Measurements from ENCODE around the gene RAMP3.

The RAMP3 gene

DNA sequence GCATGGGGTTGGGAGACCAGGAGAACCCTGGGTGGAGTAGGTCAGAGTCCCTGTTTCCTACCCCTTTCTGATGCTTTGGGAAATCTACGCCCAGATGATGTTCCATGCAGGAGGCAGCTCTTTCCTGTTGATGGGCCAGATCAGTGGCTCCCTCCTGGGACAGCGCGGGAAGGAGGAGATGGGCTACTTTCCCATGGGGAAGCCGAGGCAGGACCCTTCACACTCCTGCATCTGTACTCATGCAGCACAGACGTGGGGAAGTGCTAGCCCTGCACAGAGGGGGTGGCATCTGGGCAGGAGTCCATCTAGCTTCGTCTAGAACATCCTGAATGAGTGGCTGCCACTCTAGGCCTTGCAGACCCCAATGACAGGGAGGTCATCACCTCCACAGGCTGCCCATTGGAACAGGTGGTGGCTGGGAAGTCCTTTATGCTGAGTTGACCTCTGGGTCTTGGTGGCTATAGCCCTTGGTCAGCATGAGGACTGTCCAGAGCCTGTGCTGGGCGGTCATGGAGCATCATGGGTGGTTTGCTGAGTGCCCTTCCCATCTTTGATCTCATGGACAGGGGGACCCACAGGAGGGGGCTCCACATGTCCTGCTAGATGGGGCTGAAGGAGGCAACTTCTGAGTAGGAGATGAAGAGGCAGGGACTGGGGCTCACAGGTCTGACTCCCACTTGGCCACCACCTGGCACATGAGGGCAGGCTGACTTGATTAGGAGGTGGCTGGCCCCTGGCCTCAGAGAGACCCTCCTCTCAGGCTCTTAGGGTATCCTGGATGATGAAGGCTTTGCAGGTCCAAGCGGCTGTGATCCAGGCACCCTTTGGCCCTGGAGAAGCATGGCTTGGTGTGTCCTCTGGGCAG, 24.6 kb downstream of the RAMP3 start:
- Histone ChIP-seq H3K4me3 (ENCODE audit: control insufficient read depth in 1 of 7, extremely low read depth in 1 of 7, insufficient read depth in 4 of 7, low read depth in 2 of 7, low read length in 6 of 7) (no peak overlapping the region), H3K9me3 (ENCODE audit: control extremely low read depth in 1 of 5, control insufficient read depth in 4 of 5, insufficient read depth in 2 of 5, low read depth in 1 of 5, low read length in 4 of 5) (no peaks in the 10 kb centered on the region), H3K27me3 (replicated peaks in 2 of 5; ENCODE audit: control insufficient read depth in 4 of 5, insufficient read depth in 5 of 5, low read length in 4 of 5) (peaks cover 0 to 4% (median 0%) of the 10 kb centered on the region in 5 experiments), H3K4me1 (ENCODE audit: control extremely low read depth in 1 of 4, control insufficient read depth in 4 of 4, insufficient read depth in 4 of 4, low read length in 3 of 4) (no peaks in the 10 kb centered on the region), H3K27ac (ENCODE audit: insufficient read depth in 1 of 2, low read depth in 1 of 2, low read length in 2 of 2, poor library complexity in 1 of 2, severe bottlenecking in 2 of 2) (no peak overlapping the region), H3K36me3 (ENCODE audit: control insufficient read depth in 4 of 4, insufficient read depth in 4 of 4, low read length in 3 of 4) (no peaks in the 10 kb centered on the region)
- CTCF ChIA-PET = interaction anchor here (1.0 kb wide), 1 partner anchor 77 kb away, joined by 3 read pairs; no protein-coding TSS in a partner anchor
- DNase-seq = no peak
- POLR2A ChIA-PET = no interaction called here
- WGBS (ENCODE audit: insufficient coverage) = 92% methylated on average over 8 of the region's 8 CpGs

- Histone ChIP-seq H3K36me3 (ENCODE audit: control insufficient read depth in 4 of 4, insufficient read depth in 4 of 4, low read length in 3 of 4) (no peaks in the 10 kb centered on the region), H3K27ac (ENCODE audit: insufficient read depth in 1 of 2, low read depth in 1 of 2, low read length in 2 of 2, poor library complexity in 1 of 2, severe bottlenecking in 2 of 2) (no peak overlapping the region), H3K4me1 (ENCODE audit: control extremely low read depth in 1 of 4, control insufficient read depth in 4 of 4, insufficient read depth in 4 of 4, low read length in 3 of 4) (no peaks in the 10 kb centered on the region), H3K4me3 (ENCODE audit: control insufficient read depth in 1 of 7, extremely low read depth in 1 of 7, insufficient read depth in 4 of 7, low read depth in 2 of 7, low read length in 6 of 7) (no peak overlapping the region), H3K27me3 (replicated peaks in 2 of 5; ENCODE audit: control insufficient read depth in 4 of 5, insufficient read depth in 5 of 5, low read length in 4 of 5) (peaks cover 0 to 4% (median 0%) of the 10 kb centered on the region in 5 experiments), H3K9me3 (ENCODE audit: control extremely low read depth in 1 of 5, control insufficient read depth in 4 of 5, insufficient read depth in 2 of 5, low read depth in 1 of 5, low read length in 4 of 5) (no peaks in the 10 kb centered on the region)
- ChIA-PET POLR2A (no interaction called here), CTCF (no interaction called here)
- no peak for DNase-seq
- WGBS (ENCODE audit: insufficient coverage) = 95% methylated on average over 19 of the region's 21 CpGs
Observed at GRCh38 chr7:45182856-45183710, 25.5 kb downstream of the RAMP3 start.

DNA sequence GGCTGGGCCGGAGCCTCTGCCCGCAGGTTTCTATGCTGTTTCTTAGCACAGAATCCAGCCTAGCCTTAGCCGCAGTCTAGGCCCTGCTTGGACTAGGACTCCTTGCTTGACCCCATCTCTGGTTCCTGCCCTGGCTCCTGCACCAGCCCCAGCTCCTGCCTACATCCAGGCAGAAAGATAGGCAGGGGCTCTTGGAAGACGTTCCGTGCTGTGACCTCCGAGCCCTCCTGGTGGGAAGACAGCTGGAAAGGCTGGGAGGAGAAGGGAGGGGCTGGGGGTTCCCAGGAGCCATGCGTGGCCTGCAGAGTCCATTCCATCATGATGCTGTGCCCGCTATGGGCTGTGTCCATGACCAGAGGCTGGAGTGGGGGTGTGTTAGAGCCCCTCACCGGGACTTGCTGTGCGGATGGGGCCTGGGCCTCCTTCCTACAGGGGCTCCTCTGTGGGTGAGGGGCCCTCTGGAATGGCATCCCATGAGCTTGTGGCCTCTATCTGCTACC, 26.2 kb downstream of the RAMP3 start:
- POLR2A ChIA-PET = no interaction called here

DNA sequence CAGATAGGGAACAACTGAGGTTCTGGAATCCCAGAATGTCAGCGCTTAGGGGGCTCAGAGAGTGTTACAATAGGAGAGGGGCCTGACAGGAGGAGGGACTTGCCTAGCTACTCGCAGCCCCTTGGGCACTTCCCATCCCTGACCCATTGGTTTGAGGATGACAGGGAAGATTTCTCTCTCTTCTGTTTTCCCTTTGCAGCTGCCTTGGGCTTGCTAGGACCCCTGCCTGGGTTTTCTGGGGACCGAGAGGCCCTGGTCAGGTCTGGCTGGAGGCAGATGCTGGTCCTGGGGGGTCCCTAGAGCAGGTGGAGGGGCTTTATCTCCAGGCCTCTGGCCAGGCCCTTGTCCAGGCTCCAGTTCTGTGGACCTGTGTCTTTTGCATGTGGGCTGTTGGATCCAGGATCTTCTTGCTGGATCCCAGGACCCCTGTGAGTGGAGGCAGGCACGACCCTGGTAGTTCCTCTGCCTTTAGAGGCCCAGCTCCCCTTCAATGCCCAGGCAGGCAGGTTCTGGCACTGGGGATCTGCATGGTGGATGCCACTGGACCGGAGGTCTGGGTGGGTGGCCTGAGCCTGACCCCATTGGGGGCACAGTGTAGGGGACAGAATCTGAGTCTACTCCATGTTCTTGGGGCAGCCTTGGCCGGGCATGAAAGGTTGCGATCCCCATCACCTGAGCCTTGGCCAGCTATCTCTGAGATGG, 26.9 kb downstream of the RAMP3 start:
- H3K4me3 ChIP-seq (ENCODE audit: control insufficient read depth in 1 of 7, extremely low read depth in 1 of 7, insufficient read depth in 4 of 7, low read depth in 2 of 7, low read length in 6 of 7) = no peak overlapping the region
- no peaks in the 10 kb centered on the region for H3K4me1 ChIP-seq (ENCODE audit: control extremely low read depth in 1 of 4, control insufficient read depth in 4 of 4, insufficient read depth in 4 of 4, low read length in 3 of 4)
- no peak for DNase-seq
- POLR2A ChIA-PET = no interaction called here
- no peaks in the 10 kb centered on the region for H3K9me3 ChIP-seq (ENCODE audit: control extremely low read depth in 1 of 5, control insufficient read depth in 4 of 5, insufficient read depth in 2 of 5, low read depth in 1 of 5, low read length in 4 of 5)
- no peak overlapping the region for H3K27ac ChIP-seq (ENCODE audit: insufficient read depth in 1 of 2, low read depth in 1 of 2, low read length in 2 of 2, poor library complexity in 1 of 2, severe bottlenecking in 2 of 2)
- CTCF ChIA-PET = interaction anchor here (1.5 kb wide), 1 partner anchor 21 kb away, joined by 3 read pairs; no protein-coding TSS in a partner anchor
- 98% methylated on average over 5 of the region's 7 CpGs for WGBS (ENCODE audit: insufficient coverage)
- H3K36me3 ChIP-seq (ENCODE audit: control insufficient read depth in 4 of 4, insufficient read depth in 4 of 4, low read length in 3 of 4) = no peaks in the 10 kb centered on the region
- peaks cover 0 to 2% (median 0%) of the 10 kb centered on the region in 5 experiments for H3K27me3 ChIP-seq (replicated peaks in 2 of 5; ENCODE audit: control insufficient read depth in 4 of 5, insufficient read depth in 5 of 5, low read length in 4 of 5)

More for the DNA sequence above, 26.2 kb downstream of the RAMP3 start:
- H3K36me3 ChIP-seq (ENCODE audit: control insufficient read depth in 4 of 4, insufficient read depth in 4 of 4, low read length in 3 of 4) = no peaks in the 10 kb centered on the region
- H3K27ac ChIP-seq (ENCODE audit: insufficient read depth in 1 of 2, low read depth in 1 of 2, low read length in 2 of 2, poor library complexity in 1 of 2, severe bottlenecking in 2 of 2) = no peak overlapping the region
- 93% methylated on average over 9 of the region's 10 CpGs for WGBS (ENCODE audit: insufficient coverage)
- CTCF ChIA-PET = interaction anchor here (1.5 kb wide), 1 partner anchor 22 kb away, joined by 3 read pairs; no protein-coding TSS in a partner anchor
- DNase-seq = no peak
- H3K27me3 ChIP-seq (replicated peaks in 2 of 5; ENCODE audit: control insufficient read depth in 4 of 5, insufficient read depth in 5 of 5, low read length in 4 of 5) = peaks cover 0 to 4% (median 0%) of the 10 kb centered on the region in 5 experiments
- no peaks in the 10 kb centered on the region for H3K9me3 ChIP-seq (ENCODE audit: control extremely low read depth in 1 of 5, control insufficient read depth in 4 of 5, insufficient read depth in 2 of 5, low read depth in 1 of 5, low read length in 4 of 5)
- no peaks in the 10 kb centered on the region for H3K4me1 ChIP-seq (ENCODE audit: control extremely low read depth in 1 of 4, control insufficient read depth in 4 of 4, insufficient read depth in 4 of 4, low read length in 3 of 4)
- H3K4me3 ChIP-seq (ENCODE audit: control insufficient read depth in 1 of 7, extremely low read depth in 1 of 7, insufficient read depth in 4 of 7, low read depth in 2 of 7, low read length in 6 of 7) = no peak overlapping the region

DNA sequence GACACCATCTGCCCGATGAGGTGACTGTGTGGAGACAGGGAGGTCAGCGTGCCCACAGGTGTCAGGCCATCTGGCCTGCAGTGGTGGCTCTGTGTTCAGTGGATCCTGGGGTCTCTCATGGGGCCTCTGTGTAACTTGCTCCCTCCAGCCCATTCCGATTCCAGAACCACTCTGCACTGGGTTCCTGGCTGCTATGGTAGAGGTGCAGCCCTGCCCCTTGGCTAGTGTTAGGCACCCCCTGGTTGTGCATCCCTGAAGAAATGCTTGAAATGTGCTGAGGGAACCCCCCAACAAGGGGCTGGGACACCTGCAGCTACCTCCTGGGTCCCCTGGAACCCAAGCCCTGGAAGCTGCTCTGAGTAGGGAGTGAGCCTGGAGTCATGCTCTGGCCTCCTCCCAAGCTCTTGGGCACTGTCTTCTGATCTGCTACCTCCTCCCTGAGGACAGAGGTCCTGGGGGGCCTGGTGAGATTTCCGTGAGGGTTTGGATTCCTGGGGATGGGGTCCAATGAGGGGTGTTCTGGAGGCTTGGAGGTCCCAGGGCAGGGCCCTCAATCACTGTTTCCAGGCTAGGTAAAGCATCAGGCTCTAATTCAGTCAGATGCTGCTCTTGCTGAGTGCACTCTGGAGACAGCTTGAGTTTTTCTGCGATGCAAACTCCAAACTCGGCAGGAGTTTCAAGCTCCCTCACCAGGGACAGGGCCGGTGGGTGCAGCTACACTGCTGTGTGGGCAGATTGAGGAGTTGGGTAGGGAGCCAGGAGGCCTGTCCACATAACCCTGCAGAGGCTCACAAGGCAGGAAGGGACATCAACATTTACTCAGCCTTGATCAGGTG, 27.7 kb downstream of the RAMP3 start:
- POLR2A ChIA-PET = no interaction called here
- Histone ChIP-seq H3K9me3 (ENCODE audit: control extremely low read depth in 1 of 5, control insufficient read depth in 4 of 5, insufficient read depth in 2 of 5, low read depth in 1 of 5, low read length in 4 of 5) (no peaks in the 10 kb centered on the region), H3K4me3 (ENCODE audit: control insufficient read depth in 1 of 7, extremely low read depth in 1 of 7, insufficient read depth in 4 of 7, low read depth in 2 of 7, low read length in 6 of 7) (no peak overlapping the region), H3K36me3 (ENCODE audit: control insufficient read depth in 4 of 4, insufficient read depth in 4 of 4, low read length in 3 of 4) (no peaks in the 10 kb centered on the region), H3K27ac (ENCODE audit: insufficient read depth in 1 of 2, low read depth in 1 of 2, low read length in 2 of 2, poor library complexity in 1 of 2, severe bottlenecking in 2 of 2) (no peak overlapping the region), H3K27me3 (replicated peaks in 2 of 5; ENCODE audit: control insufficient read depth in 4 of 5, insufficient read depth in 5 of 5, low read length in 4 of 5) (peaks cover 0 to 2% (median 0%) of the 10 kb centered on the region in 5 experiments), H3K4me1 (ENCODE audit: control extremely low read depth in 1 of 4, control insufficient read depth in 4 of 4, insufficient read depth in 4 of 4, low read length in 3 of 4) (no peaks in the 10 kb centered on the region)
- no peak for DNase-seq
- 87% methylated on average over 6 of the region's 7 CpGs for WGBS (ENCODE audit: insufficient coverage)
- CTCF ChIA-PET = interaction anchor here (1.5 kb wide), 1 partner anchor 21 kb away, joined by 3 read pairs; no protein-coding TSS in a partner anchor

DNA sequence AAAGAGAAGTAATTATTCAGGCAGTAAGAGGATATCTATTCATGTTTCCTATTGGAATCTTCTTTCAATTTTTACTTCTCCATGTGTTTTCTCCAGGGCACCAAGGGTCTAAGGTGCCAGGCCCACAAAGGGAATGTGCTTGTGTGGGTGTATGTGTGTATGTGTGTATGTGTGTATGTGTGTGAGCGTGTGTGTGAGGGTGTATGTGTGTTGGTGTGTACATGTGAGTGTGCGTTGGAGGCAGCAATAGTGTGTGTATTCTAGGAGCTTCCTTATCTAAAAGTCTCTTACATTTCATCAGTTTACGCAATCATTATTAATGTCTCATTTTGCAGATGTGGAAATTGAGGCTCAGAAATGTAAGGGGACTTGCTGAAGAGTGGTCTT, 28.3 kb downstream of the RAMP3 start:
- CTCF ChIA-PET = no interaction called here
- no peak for DNase-seq
- peaks cover 0 to 2% (median 0%) of the 10 kb centered on the region in 5 experiments for H3K27me3 ChIP-seq (replicated peaks in 2 of 5; ENCODE audit: control insufficient read depth in 4 of 5, insufficient read depth in 5 of 5, low read length in 4 of 5)
- WGBS (ENCODE audit: insufficient coverage) = no CpG with 5 or more reads among the region's 3 CpGs
- H3K4me1 ChIP-seq (ENCODE audit: control extremely low read depth in 1 of 4, control insufficient read depth in 4 of 4, insufficient read depth in 4 of 4, low read length in 3 of 4) = no peaks in the 10 kb centered on the region
- no peaks in the 10 kb centered on the region for H3K36me3 ChIP-seq (ENCODE audit: control insufficient read depth in 4 of 4, insufficient read depth in 4 of 4, low read length in 3 of 4)
- H3K4me3 ChIP-seq (ENCODE audit: control insufficient read depth in 1 of 7, extremely low read depth in 1 of 7, insufficient read depth in 4 of 7, low read depth in 2 of 7, low read length in 6 of 7) = no peak overlapping the region
- H3K27ac ChIP-seq (ENCODE audit: insufficient read depth in 1 of 2, low read depth in 1 of 2, low read length in 2 of 2, poor library complexity in 1 of 2, severe bottlenecking in 2 of 2) = no peak overlapping the region
- POLR2A ChIA-PET = no interaction called here
- H3K9me3 ChIP-seq (ENCODE audit: control extremely low read depth in 1 of 5, control insufficient read depth in 4 of 5, insufficient read depth in 2 of 5, low read depth in 1 of 5, low read length in 4 of 5) = no peaks in the 10 kb centered on the region
